VCaP (cell line): ENCODE data around the gene PLCH2.

Experiments used
- H3K27ac ChIP-seq: fragments of 450-650 bp; 2 replicates; pipeline ENCODE4 v1.5.1; 2017
- CTCF ChIP-seq: fragments of 450-650 bp; conservative IDR thresholded peaks from 2 replicates; pipeline ENCODE4 v1.5.1; 2017; ENCODE audit warnings: mild to moderate bottlenecking, moderate library complexity

The PLCH2 gene

DNA sequence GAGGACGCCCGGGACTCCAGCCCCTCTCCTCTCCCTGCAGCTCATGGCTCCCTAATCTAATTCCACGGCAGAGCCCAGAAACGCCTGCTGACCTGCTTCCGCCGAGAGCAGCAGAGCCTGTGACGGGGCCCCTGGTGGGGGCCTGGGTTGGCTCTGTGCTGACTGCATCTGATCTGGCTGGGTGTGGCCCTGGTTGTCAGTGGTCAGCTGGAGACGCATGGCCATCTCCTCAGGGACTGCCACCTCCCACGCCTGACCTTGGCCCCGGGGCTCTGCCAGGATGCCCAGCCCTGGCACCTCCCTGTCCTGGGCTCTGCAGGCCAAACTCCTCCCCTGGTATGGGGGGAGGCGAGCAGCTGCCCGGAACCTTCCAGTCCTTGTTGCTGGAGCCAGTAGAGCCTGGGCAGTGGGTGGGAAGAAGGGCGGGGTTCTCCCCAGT is 1.1 kb upstream of the PLCH2 start:
- no peak for TF ChIP-seq CTCF
- no peak overlapping the region for H3K27ac ChIP-seq

- H3K27ac ChIP-seq, result no peak overlapping the region
- no peak for TF ChIP-seq CTCF
Measured at GRCh38 chr1:2475571-2475970, 518 bp upstream of the PLCH2 start.

- no peak for TF ChIP-seq CTCF
- no peak overlapping the region for H3K27ac ChIP-seq
Measured at GRCh38 chr1:2477309-2477708, 1.2 kb downstream of the PLCH2 start.

DNA sequence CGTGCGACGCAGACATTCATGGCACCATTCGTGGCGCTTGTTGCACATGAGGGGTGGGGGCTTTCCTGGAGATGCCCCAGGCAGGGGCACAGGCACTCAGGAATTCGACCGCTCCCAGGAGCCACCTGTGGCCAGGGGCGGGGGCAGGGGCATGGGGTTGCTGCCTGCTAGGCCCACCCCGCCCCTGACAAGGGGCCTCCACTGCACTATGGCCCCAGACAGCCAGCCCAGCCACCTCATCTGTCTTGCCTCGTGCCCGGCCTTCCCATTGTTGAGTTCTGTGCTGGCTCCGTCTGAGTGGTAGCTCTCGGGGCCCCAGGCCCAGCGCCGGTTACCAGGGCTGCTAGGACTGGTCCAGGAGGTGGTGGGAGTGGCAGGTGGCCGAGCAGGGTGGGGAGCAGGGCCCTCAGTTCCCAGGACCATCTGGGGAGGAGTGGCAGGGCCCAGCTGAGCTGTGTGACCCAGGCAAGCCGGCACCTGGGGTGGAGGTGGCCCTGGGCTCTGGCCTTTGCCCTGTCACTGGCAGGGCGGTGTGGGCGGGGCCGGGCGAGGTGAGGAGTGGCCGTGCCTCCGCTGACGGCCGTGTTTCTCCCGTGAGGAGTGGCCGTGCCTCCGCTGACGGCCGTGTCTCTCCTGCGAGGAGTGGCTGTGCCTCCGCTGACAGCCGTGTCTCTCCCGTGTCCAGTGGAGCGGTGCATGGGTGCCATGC is 1.9 kb downstream of the PLCH2 start:
- H3K27ac ChIP-seq, result peak overlapping the region; percentile 98
- TF ChIP-seq CTCF, result no peak

GRCh38 chr1:2479186-2479585 is 3.1 kb downstream of the PLCH2 start:
- no peak for TF ChIP-seq CTCF

GRCh38 chr1:2479618-2480017 is 3.5 kb downstream of the PLCH2 start:
- no peak for TF ChIP-seq CTCF
- H3K27ac ChIP-seq, result peak overlapping the region; percentile 98

More at GRCh38 chr1:2479186-2479585, 3.1 kb downstream of the PLCH2 start:
- H3K27ac ChIP-seq, result peak overlapping the region; percentile 98

DNA sequence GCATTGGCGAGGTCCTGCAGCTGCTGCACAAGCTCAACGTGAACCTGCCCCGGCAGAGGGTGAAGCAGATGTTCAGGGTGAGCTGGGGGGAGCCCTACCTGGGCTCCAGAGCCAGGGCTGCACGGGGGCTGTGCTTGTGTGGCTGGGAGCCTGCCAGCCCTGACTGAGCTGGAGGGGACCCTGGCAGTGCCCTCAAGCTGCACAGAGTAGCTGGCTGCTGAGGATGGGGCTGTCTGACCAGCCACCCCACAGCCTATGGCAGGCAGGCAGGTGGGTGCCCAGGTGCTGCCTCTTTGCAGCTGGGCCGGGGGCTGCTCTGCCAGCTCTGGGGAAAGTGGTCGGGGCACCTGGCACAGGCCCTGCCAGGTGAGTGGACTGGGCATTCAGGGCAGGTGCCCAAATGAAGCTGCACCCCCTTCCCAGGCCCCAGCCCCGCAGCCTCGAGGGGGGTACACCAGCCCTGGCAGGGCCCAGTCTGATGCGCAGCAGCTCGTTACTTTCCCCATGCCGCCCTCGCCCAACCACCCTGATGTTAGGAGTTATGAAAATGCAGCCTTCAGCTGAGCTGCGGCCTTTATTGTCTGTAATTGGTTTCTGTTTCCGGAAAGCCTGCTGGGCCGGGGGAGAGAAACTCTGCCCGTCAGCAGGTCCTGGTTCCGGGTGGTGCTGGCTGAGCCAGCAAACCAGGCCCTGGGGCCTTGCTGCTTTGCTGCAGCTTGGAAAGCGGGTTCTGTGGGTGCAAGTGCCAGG is 4.3 kb downstream of the PLCH2 start:
- no peak for TF ChIP-seq CTCF
- H3K27ac ChIP-seq, result peak overlapping the region; percentile 98
